Fibroblast of peridontal ligament (primary cell): ENCODE results near the gene HCCS.
"Not testable (repeated sequence)": the region's sequence is repeated elsewhere in the genome, so short reads cannot be mapped to it uniquely, and the experiment has no call there.

Experiments used
- DNase-seq: peaks from one replicate; pipeline ENCODE4 v3.0.0-alpha.2; 2010; ENCODE audit errors: extremely low read depth

Gene HCCS

GRCh38 chrX:11123087-11123486 is 12.0 kb downstream of the HCCS start:
- not testable (repeated sequence) for DNase-seq

- no peak for DNase-seq
Observed at GRCh38 chrX:11124112-11124511, 13.0 kb downstream of the HCCS start.

GRCh38 chrX:11125060-11125459 is 13.9 kb downstream of the HCCS start:
- no peak for DNase-seq

- DNase-seq, result peak; percentile 72
Observed at GRCh38 chrX:11129534-11130105, 18.5 kb downstream of the HCCS start.

- no peak for DNase-seq
Observed at GRCh38 chrX:11130136-11130535, 19.0 kb downstream of the HCCS start.

- no peak for DNase-seq
Observed at GRCh38 chrX:11131146-11131545, 20.0 kb downstream of the HCCS start.

GRCh38 chrX:11135564-11136185 is 24.5 kb downstream of the HCCS start:
- no peak for DNase-seq

DNA sequence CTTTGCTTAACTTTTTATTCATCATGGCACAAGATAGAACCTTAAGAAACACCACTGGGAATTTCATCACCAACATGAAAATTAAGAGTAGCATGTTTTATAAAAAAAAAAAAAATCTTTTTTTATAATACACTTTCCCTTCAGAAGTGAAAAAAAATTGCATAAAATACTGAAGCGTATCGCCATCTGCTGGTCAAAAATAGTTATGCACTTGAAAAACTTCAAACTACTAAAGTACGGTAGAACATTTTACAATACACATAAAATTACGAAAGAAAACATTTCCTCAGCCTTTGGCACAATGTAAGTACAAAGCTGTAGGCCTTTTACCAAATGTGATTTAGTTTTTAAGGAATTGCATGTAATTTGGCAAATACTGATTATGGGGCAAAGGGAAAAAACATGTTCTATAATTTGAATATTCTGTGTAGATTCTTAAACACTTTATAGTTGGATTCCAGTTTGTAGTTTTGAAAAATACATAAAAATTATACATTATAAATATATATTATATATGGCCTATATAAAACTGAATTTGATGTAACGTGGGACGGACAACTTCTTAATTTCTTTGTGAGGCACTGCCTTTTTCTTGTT is 26.5 kb downstream of the HCCS start:
- DNase-seq, result peak; percentile 88

- DNase-seq, result no peak
Observed at GRCh38 chrX:11138498-11139390, 27.6 kb downstream of the HCCS start.

- peak; percentile 87 for DNase-seq
Observed at GRCh38 chrX:11143931-11144678, 33.0 kb downstream of the HCCS start.

DNA sequence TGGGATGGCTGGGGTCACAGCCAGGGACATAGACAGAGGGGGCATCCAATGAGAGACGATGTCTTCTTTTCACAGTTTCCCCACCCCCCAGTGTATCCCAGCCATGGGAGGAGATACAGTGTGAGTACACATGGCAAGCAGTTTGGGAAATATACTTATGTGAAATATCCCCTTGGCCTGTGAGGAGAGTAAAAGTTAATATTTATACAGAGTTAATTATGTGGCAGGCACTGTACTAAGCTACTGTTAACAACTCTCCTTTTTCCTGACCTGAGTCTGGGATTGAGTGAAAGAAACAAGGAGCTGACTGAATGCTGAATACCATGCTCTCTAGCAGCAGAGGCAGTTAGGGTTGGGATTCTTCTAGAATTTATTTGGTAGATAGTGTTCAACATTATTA is 35.3 kb downstream of the HCCS start:
- DNase-seq, result no peak

GRCh38 chrX:11148401-11148800 is 37.3 kb downstream of the HCCS start:
- no peak for DNase-seq

DNA sequence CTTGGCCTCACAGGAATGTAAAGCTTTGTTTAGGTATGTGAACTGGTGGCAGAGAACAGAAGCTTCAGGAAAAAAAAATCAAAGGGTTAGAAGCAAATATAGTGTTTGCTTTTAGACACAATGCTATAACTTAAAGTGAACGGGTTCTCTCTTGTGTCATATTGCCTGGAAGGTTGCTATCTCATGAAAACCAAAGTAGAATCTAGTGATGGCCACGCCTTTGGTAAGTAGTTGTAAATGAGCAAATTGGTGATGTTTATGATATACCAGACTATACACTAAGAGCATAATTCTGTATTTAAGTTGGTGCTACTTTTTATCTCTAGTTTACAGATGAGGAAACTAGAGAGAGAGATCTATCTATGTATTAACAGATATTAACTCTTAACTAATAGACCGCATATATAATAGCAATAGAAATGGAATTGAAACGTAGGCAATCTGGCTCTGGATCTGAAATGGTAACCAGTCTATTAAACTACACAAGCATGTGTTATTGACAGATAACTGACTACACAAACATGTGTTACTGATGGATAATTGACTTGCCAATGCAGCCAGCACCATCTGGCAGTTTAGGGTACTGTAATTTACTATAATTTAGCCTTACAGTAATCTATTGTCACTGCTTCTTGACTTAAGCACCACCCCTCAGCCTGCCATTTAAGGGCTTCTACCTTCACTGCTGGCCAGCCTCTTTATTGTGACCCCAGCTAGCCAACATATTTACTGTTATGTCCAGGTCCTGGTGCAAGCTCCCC is 40.8 kb downstream of the HCCS start:
- DNase-seq, result no peak

- DNase-seq, result no peak
Observed at GRCh38 chrX:11159149-11159548, 48.0 kb downstream of the HCCS start.

DNA sequence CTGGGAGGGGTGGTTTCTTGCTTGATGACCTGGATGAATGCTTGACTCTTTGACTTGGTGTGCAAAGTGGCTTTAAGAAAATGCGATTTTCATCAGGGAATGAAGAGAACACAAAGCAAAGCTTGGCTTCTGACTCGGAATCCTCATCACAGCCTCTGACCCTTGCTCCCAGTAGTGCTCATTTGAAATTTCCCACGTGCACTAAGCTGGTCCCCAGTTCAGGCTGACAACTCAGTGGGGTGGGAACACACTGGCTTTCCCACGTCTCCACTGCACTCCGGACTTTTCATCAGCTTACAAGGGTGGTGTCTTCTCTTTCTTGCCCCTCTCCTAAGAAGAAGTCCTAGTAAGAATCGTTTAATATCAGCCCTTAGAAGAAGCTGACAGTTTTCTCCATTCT is 53.3 kb downstream of the HCCS start:
- DNase-seq, result no peak

DNA sequence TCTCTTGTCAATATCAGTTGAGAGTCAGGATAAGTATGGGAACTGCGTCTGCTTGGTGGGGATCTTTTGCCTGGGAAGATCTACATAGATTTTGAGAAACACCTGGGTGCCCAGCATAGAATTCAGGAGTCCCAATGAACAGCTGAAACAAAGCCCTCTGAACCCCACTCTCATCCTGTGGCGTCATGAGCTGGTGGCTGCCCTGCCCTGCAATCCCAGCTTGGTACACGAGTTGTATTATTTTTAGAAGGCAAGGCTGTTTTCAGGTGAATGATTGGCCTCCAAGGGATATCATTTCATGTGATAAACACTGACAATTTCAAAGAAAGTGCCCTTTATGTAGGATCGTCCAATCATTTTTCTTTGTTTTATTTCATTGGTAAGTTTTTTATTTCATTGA is 60.8 kb downstream of the HCCS start:
- DNase-seq, result no peak

DNA sequence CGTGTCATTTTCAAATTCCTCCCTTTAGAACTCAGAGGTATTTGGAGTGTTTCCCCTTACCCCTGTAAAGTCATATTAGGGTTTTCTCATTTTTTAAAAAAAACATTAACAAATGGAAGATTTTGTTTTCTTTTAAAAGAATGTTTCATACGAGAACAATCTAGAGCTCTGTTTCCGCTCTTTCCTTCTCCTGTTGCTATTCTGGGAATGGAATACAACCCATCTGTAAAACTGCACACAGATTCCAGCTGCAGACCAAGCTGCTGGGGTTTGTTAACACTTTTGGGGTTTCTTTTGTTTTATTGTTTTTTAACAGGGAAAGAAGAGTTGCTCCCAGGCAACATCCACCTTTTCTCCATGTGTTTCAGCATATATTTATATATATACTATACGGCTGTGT is 61.3 kb downstream of the HCCS start:
- no peak for DNase-seq
